SU-DHL-6 (cell line): Measurements from ENCODE around the gene SMG7.

ENCODE experiments used
- H2AFZ ChIP-seq: fragments of 200-600 bp; sonication (generic); 2 replicates; pipeline ENCODE4 v1.6.1; 2014; ENCODE audit warnings: low read depth, mild to moderate bottlenecking, moderate library complexity, mixed read lengths, antibody characterized with exemption, low read length; ENCODE audit not compliant: severe bottlenecking
- H3F3A ChIP-seq: fragments of 200-600 bp; shearing (Covaris generic); 2 replicates; pipeline ENCODE4 v1.6.0; 2016; ENCODE audit warnings: antibody characterized with exemption, mild to moderate bottlenecking; ENCODE audit not compliant: insufficient read depth
- H3K27ac ChIP-seq: fragments of 200-600 bp; sonication (generic); 2 replicates; pipeline ENCODE4 v1.5.1; 2016; ENCODE audit warnings: low read depth, mild to moderate bottlenecking, low read length, moderate library complexity, mixed read lengths
- H3K27me3 ChIP-seq: fragments of 200-600 bp; sonication (generic), shearing (Covaris generic); 2 replicates; pipeline ENCODE4 v1.6.0; 2014; ENCODE audit warnings: mild to moderate bottlenecking, low read length
- H3K36me3 ChIP-seq: fragments of 200-600 bp; sonication (generic); 2 replicates; pipeline ENCODE4 v1.6.1; 2014; ENCODE audit warnings: mild to moderate bottlenecking, low read length, mixed read lengths
- H3K4me2 ChIP-seq: fragments of 300-600, 200-600 bp; shearing (Covaris generic), sonication (generic); 2 replicates; pipeline ENCODE4 v1.6.0; 2014; ENCODE audit warnings: low read length, low read depth, mild to moderate bottlenecking; ENCODE audit not compliant: poor library complexity, severe bottlenecking
- H3K4me3 ChIP-seq: fragments of 200-600 bp; sonication (generic); 2 replicates; pipeline ENCODE4 v1.5.1; 2014; ENCODE audit warnings: antibody characterized with exemption, low read length, mild to moderate bottlenecking, mixed read lengths; ENCODE audit not compliant: insufficient read depth, poor library complexity, severe bottlenecking
- H3K79me2 ChIP-seq: fragments of 200-600 bp; sonication (generic); 2 replicates; pipeline ENCODE4 v1.6.1; 2014; ENCODE audit warnings: mild to moderate bottlenecking, low read length, moderate library complexity; ENCODE audit not compliant: insufficient read depth
- H3K9ac ChIP-seq: fragments of 200-600 bp; sonication (generic); 2 replicates; pipeline ENCODE4 v1.7.0; 2014; ENCODE audit warnings: mild to moderate bottlenecking, low read length
- H3K9me2 ChIP-seq: fragments of 200-600 bp; sonication (generic); replicated peaks from 2 replicates; pipeline ENCODE4 v1.6.1; 2014; ENCODE audit warnings: low read length; ENCODE audit not compliant: insufficient read depth
- H3K9me3 ChIP-seq: fragments of 200-600 bp; sonication (generic); 2 replicates; pipeline ENCODE4 v1.6.1; 2014; ENCODE audit warnings: low read length, mixed read lengths; ENCODE audit not compliant: insufficient read depth
- H4K20me1 ChIP-seq: fragments of 200-600 bp; sonication (generic); 2 replicates; pipeline ENCODE4 v1.6.1; 2014; ENCODE audit warnings: low read depth, mild to moderate bottlenecking, antibody characterized with exemption, low read length, moderate library complexity, mixed read lengths
- EZH2phosphoT487 ChIP-seq: fragments of 200-600 bp; sonication (generic), shearing (Covaris generic); conservative IDR thresholded peaks from 2 replicates; pipeline ENCODE4 v1.6.1; 2018; ENCODE audit warnings: mild to moderate bottlenecking, antibody characterized with exemption, low read length, moderate library complexity, mixed read lengths
- TF ChIP-seq, protein P1 (sequence below): fragments of 200-600 bp; sonication (generic); IDR thresholded peaks from one replicate; pipeline ENCODE4 v1.5.1; 2017; ENCODE audit warnings: antibody characterized with exemption, mild to moderate bottlenecking, low read length, moderate library complexity; ENCODE audit not compliant: insufficient read depth, poor library complexity, severe bottlenecking

Gene SMG7

DNA sequence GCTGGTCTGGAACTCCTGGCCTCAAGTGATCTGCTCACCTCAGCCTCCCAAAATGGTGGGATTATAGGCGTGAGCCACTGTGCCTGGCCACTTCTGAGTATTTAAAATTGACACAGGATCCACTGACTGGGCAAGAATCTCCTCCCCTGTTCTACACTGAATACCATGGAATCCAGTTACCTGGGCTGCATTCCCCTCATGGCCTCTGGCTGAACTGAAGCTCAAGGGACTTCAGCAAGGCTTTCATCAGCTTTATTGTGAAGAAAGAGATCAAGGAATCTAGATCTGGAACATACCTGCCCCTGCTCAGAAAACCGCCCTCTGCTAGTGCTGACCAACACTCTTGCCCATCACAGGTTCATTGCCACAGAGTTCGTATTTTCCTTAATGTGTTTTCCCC lies 97.5 kb downstream of the SMG7 start:
- H3K4me3 ChIP-seq, result no peak overlapping the region
- no peak overlapping the region for H2AFZ ChIP-seq
- H3K27me3 ChIP-seq, result no peaks in the 10 kb centered on the region
- no peaks in the 10 kb centered on the region for H4K20me1 ChIP-seq
- no peaks in the 10 kb centered on the region for H3F3A ChIP-seq
- H3K27ac ChIP-seq, result no peak overlapping the region
- TF ChIP-seq, protein P1, sequence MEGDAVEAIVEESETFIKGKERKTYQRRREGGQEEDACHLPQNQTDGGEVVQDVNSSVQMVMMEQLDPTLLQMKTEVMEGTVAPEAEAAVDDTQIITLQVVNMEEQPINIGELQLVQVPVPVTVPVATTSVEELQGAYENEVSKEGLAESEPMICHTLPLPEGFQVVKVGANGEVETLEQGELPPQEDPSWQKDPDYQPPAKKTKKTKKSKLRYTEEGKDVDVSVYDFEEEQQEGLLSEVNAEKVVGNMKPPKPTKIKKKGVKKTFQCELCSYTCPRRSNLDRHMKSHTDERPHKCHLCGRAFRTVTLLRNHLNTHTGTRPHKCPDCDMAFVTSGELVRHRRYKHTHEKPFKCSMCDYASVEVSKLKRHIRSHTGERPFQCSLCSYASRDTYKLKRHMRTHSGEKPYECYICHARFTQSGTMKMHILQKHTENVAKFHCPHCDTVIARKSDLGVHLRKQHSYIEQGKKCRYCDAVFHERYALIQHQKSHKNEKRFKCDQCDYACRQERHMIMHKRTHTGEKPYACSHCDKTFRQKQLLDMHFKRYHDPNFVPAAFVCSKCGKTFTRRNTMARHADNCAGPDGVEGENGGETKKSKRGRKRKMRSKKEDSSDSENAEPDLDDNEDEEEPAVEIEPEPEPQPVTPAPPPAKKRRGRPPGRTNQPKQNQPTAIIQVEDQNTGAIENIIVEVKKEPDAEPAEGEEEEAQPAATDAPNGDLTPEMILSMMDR, result no peak
- TF ChIP-seq EZH2phosphoT487, result no peak
- H3K36me3 ChIP-seq, result no peaks in the 10 kb centered on the region
- no peaks in the 10 kb centered on the region for H3K9me3 ChIP-seq
- no peaks in the 10 kb centered on the region for H3K9me2 ChIP-seq
- H3K9ac ChIP-seq, result no peak overlapping the region
- no peaks in the 10 kb centered on the region for H3K79me2 ChIP-seq
- H3K4me2 ChIP-seq, result no peak overlapping the region

GRCh38 chr1:183570451-183570850 lies 98.2 kb downstream of the SMG7 start:
- Histone ChIP-seq H3K9me2 (no peaks in the 10 kb centered on the region), H3K4me2 (no peak overlapping the region), H2AFZ (no peak overlapping the region), H3K27ac (no peak overlapping the region), H3K27me3 (no peaks in the 10 kb centered on the region), H4K20me1 (no peaks in the 10 kb centered on the region), H3K4me3 (no peak overlapping the region), H3F3A (no peaks in the 10 kb centered on the region), H3K9ac (no peak overlapping the region), H3K36me3 (no peaks in the 10 kb centered on the region), H3K9me3 (no peaks in the 10 kb centered on the region), H3K79me2 (no peaks in the 10 kb centered on the region)
- TF ChIP-seq EZH2phosphoT487, result no peak
- TF ChIP-seq, protein P1, result no peak

DNA sequence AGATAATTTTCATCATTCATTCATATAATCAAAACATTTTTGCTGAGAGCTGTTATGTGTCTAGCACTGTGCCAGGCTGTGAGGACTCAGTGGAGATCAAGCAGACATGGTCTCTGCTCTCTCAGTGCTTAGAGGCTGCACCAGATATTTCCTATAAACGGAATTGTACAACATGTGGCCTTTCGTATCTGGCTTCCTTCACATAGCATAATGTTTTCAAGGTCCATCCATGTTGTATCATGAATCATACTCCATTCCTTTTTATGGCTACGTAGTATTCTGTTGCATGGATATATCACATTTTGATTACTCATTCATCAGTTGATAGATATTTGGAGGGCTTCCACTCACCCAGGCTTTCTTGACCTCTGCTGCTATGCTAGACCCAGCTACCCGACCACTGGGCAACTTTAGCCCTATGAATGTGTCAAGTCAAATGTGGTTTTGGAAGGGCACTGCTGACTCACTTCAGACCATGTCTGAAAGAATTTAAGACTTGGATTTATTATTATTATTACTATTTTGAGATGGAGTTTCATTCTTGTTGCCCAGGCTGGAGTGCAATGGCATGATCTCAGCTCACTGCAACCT lies 99.5 kb downstream of the SMG7 start:
- Histone ChIP-seq H3K9ac (no peak overlapping the region), H3K9me3 (no peaks in the 10 kb centered on the region), H3F3A (no peaks in the 10 kb centered on the region), H3K9me2 (no peaks in the 10 kb centered on the region), H3K27me3 (no peaks in the 10 kb centered on the region), H2AFZ (no peak overlapping the region), H3K36me3 (no peaks in the 10 kb centered on the region), H3K79me2 (no peaks in the 10 kb centered on the region), H4K20me1 (no peaks in the 10 kb centered on the region), H3K27ac (no peak overlapping the region), H3K4me2 (no peak overlapping the region), H3K4me3 (no peak overlapping the region)
- no peak for TF ChIP-seq EZH2phosphoT487
- TF ChIP-seq, protein P1, result no peak
